ENCODE measurements around the gene NBEA. TPM values are rescaled to one million over a fixed set of nuclear protein-coding genes. Genes with fewer than 3 reads are reported as not detected.

The NBEA gene
- total RNA-seq, 4 donors from 2014 or later = 1.4 to 14.9 (median 4.1) TPM

DNA sequence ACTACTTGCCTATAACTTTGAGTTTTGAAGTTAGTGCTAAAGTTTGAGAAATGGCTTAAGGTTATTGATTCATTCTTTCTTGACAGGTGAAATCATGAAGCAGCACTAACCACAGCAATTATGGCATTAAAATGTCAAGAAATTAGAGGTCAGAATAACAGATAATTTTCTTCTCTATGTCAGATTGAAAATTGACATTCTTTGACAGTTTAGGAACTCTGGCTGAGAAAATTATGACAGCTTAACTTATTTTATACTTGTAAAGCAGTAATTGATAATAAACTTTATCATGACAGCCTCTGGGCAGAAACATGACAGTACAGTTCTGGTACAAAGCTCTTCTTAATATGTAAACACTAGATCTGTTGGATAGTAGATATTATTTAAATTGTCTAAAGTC lies 689.6 kb downstream of the NBEA start:
- TF ChIP-seq, protein P1, sequence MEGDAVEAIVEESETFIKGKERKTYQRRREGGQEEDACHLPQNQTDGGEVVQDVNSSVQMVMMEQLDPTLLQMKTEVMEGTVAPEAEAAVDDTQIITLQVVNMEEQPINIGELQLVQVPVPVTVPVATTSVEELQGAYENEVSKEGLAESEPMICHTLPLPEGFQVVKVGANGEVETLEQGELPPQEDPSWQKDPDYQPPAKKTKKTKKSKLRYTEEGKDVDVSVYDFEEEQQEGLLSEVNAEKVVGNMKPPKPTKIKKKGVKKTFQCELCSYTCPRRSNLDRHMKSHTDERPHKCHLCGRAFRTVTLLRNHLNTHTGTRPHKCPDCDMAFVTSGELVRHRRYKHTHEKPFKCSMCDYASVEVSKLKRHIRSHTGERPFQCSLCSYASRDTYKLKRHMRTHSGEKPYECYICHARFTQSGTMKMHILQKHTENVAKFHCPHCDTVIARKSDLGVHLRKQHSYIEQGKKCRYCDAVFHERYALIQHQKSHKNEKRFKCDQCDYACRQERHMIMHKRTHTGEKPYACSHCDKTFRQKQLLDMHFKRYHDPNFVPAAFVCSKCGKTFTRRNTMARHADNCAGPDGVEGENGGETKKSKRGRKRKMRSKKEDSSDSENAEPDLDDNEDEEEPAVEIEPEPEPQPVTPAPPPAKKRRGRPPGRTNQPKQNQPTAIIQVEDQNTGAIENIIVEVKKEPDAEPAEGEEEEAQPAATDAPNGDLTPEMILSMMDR (IDR thresholded peaks at IDR 0.05) = no peak
- no peak for TF ChIP-seq POLR2A (IDR thresholded peaks at IDR 0.05)
- H3K4me1 ChIP-seq = no peaks in the 10 kb centered on the region
- no peak overlapping the region for H3K27ac ChIP-seq
- no peak for DNase-seq
- no peak overlapping the region for H3K4me3 ChIP-seq
- H3K27me3 ChIP-seq = no peaks in the 10 kb centered on the region
- H3K9me3 ChIP-seq = no peaks in the 10 kb centered on the region
- no peaks in the 10 kb centered on the region for H3K36me3 ChIP-seq

DNA sequence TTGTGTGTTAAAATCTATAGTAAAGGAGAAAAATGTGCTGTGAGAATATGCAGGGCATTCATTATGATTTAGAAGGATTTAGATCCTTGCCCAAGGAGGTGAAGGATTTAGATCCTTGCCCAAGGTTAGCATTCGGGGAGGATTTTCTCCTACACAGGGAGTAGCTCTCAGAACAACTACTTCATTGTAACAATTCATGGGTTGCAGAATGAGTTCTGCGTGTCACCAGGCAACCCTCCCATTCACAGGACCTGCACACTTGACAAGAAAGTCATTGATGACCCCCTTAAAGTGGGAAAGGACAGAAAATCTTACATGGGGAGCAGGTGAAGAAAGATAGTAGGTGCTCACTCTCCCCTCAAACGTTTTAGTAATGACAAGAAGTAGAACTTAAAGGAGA lies 701.6 kb downstream of the NBEA start:
- Histone ChIP-seq H3K4me1 (no peaks in the 10 kb centered on the region), H3K27ac (no peak overlapping the region), H3K36me3 (no peaks in the 10 kb centered on the region), H3K9me3 (no peaks in the 10 kb centered on the region), H3K27me3 (no peaks in the 10 kb centered on the region), H3K4me3 (no peak overlapping the region)
- TF ChIP-seq, protein P1 (IDR thresholded peaks at IDR 0.05) = no peak
- TF ChIP-seq POLR2A (IDR thresholded peaks at IDR 0.05) = no peak
- no peak for DNase-seq

- H3K4me1 ChIP-seq = no peaks in the 10 kb centered on the region
- H3K4me3 ChIP-seq = no peak overlapping the region
- no peaks in the 10 kb centered on the region for H3K36me3 ChIP-seq
- TF ChIP-seq POLR2A (IDR thresholded peaks at IDR 0.05) = no peak
- TF ChIP-seq, protein P1 (IDR thresholded peaks at IDR 0.05) = no peak
- no peaks in the 10 kb centered on the region for H3K27me3 ChIP-seq
- H3K9me3 ChIP-seq = no peaks in the 10 kb centered on the region
- H3K27ac ChIP-seq = no peak overlapping the region
- DNase-seq = no peak
These were observed 704.1 kb downstream of the NBEA start for GRCh38 chr13:35646056-35646774.

DNA sequence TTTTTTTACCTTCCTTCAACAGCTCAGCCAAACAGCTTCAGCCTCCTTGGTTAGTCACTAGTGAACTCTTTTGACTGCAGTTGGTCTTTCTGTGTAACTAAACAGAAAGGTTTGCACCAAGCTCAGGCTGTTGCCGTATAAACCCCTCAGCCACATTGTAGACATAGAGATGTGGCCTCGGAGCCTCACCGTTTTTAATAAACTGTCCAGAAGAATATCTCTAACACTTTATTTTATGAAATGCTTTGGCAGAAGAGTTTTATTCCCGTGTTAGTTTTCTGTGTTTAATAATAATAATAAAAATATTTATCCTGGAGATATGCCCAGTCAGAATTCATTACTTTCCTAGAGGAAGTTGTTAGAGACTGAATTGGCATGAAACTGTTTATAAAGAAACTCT lies 706.1 kb downstream of the NBEA start:
- Histone ChIP-seq H3K27me3 (no peaks in the 10 kb centered on the region), H3K36me3 (no peaks in the 10 kb centered on the region), H3K4me3 (no peak overlapping the region), H3K9me3 (no peaks in the 10 kb centered on the region), H3K4me1 (no peaks in the 10 kb centered on the region), H3K27ac (no peak overlapping the region)
- no peak for TF ChIP-seq POLR2A (IDR thresholded peaks at IDR 0.05)
- TF ChIP-seq, protein P1 (IDR thresholded peaks at IDR 0.05) = no peak
- DNase-seq = no peak

DNA sequence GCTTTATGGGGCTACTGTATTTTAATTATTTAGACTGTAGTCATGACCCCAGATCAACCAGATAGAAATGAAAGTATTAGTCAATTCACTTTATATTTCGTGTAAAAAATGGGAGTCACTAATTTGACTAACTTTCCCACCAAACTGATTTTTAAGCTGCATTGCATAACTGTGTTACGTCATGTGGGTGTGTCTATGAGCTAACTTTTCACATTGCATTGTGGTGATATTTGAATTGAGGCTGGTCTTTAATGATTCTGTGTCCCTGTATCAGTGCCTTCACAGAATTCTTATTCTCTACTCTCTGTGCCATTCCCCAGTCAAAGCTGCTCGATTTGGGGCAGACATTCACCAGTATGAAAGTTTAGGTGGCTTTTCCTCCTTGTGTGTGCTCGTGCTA lies 707.1 kb downstream of the NBEA start:
- TF ChIP-seq, protein P1 (IDR thresholded peaks at IDR 0.05) = no peak
- TF ChIP-seq POLR2A (IDR thresholded peaks at IDR 0.05) = no peak
- no peak overlapping the region for H3K27ac ChIP-seq
- no peaks in the 10 kb centered on the region for H3K9me3 ChIP-seq
- no peaks in the 10 kb centered on the region for H3K27me3 ChIP-seq
- no peaks in the 10 kb centered on the region for H3K4me1 ChIP-seq
- H3K4me3 ChIP-seq = no peak overlapping the region
- no peak for DNase-seq
- H3K36me3 ChIP-seq = no peaks in the 10 kb centered on the region
